Raji (cell line): Measurements from ENCODE around the gene DEDD2.

Experiments
- POLR2A ChIP-seq: IDR thresholded peaks from 2 replicates; pipeline ENCODE4 v1.6.1; 2011; ENCODE audit warnings: low read depth, low read length, control low read depth; ENCODE audit not compliant: insufficient read depth

Gene DEDD2

DNA sequence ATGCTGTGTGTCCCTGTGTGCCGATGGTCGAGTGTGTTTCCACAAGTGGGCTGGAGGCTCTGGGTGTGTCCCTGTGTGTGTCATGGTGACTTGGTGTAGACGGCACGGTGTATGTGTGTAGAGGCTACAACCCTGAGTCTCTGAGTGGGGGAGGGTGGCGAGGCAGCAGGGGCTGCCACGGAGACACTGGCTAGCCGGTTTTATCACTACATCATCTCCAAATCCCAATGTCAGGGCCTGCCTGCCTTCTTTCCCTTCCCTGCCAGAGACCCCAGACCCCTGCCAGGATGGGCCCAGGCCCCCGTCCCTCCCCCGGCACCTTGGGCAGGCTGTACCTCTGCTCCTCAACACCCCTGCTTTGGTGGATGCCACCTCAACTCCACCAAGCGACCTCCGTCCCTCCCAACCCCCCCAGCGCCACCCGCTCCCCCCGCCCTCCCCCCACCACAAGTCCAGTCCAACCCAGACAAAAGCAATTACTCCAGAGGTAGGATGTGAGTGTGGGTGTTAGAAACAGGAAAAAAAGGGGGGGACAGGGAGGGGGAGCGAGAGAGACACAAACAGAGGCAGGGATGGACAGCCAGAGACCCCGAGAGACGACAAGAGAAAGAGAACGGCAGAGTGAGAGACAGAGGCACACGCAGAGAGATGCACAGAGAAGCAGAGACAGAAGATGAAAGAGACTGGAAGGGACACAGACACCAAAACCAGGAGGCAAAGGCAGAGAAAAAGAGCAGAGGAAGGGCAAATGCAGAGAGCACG is 63.6 kb downstream of the DEDD2 start:
- no peak for TF ChIP-seq POLR2A

GRCh38 chr19:42152910-42153671 is 64.4 kb downstream of the DEDD2 start:
- no peak for TF ChIP-seq POLR2A

DNA sequence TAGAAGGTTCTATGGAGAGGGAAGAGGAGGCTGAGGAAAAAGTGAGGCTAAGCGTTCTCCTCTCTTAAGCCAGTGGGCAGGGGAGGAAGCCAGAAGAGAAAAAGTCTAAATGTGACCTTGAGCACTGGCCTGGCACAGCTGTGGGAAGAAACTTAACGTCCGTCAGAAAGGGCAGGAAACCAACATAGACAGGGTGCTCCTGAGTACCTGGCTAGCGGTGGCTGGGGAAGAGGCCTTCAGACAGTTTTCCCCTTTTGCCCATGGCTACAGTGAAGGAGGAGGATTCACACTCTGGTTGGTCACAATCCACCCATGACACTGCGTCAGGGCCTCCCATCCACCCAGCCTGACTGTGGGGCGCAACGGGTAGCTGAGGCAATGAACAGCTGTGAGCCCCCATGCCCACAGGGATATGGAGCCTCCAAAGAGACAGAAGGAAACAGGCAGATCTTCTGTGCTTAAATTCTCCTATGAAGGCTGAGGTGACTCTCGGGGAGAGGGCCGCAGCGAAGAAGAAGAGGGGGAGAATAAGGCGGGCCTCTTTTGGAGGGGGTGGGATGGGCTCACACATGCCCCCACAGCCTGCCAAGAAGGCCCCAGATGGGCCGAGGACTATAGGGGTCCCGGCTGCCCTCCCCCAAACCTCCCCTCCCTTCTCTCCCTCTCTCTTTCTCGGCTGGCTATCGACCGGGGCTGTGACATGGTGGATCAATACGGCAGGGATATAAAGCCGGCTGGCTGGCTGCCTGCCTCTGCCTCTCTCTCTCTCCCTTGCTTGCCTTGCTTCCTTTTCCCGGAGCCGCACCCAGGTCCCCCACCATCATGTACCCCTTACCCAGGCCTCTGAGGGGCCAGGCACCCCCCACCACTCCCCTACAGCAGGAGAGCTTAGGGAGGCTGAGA is 65.4 kb downstream of the DEDD2 start:
- TF ChIP-seq POLR2A, result no peak

DNA sequence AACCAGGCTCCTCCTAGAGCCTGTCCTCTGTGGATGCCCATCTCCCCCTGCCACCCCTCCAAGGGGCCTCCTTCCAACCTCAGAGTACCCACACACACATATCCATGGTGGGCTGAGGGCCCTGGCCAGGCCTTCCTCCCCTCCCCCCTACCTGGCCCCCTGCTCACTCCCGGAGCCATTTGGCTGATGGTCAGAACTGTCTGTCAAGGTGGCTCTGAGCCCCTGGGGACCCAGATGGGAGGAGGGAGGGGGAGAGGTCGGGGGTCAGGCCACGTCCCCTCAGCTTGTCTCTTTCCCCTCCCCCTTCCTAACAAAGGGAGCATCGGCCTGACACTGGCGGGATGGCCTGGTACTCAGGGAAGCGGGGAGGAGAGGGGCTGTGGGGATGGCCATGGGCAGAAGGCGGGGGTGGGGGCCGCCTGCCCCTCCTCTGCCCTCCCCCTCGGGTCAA is 66.5 kb downstream of the DEDD2 start:
- no peak for TF ChIP-seq POLR2A

DNA sequence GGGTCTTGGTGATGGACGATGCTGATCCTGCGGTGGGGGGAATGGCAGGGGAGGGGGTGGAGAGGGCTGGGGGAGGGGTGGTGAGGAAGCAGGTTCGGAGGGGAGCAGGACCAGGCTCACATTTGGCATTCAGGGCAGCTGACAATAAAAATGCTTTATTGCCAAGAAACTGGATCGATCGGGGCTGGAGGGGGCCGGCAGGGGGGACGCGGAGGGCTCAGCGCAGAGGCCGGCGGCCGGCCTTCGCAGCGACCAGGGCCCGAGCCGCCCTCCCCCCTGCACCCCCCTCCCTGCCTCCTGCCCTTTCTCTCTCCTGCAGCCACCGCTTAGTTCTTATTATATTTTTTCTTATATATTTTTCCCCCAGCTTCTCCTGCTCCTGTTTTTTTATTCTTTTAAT is 67.1 kb downstream of the DEDD2 start:
- TF ChIP-seq POLR2A, result no peak

GRCh38 chr19:42149447-42150202 is 67.9 kb downstream of the DEDD2 start:
- TF ChIP-seq POLR2A, result no peak
